SK-N-SH (cell line): Measurements from ENCODE around the gene SF3B5. TPM values are rescaled to one million over a fixed set of nuclear protein-coding genes. Genes with fewer than 3 reads are reported as not detected.

ENCODE experiments used
- CTCF ChIA-PET: fragments of 300-600, 350-600 bp; formaldehyde crosslinking; extraction: SDS; loops from one replicate; lab custom pipeline; 2021; lab: Yijun Ruan, JAX
- POLR2A ChIA-PET: fragments of 350-600 bp; sonication (Branson Sonifier 250); formaldehyde crosslinking; extraction: SDS; loops from one replicate; lab custom pipeline; 2020; ENCODE audit warnings: antibody characterized with exemption, inconsistent platforms; lab: Yijun Ruan, JAX
- DNase-seq: peaks from one replicate; pipeline ENCODE4 v3.0.0; 2012
- H2AFZ ChIP-seq: fragments of 200-600 bp; sonication (generic); 2 replicates; pipeline ENCODE4 v1.8.1; 2016; ENCODE audit warnings: antibody characterized with exemption, mild to moderate bottlenecking, low read depth
- H3F3A ChIP-seq: fragments of 200-600 bp; sonication (generic); replicated peaks from 2 replicates; pipeline ENCODE3; 2016; ENCODE audit warnings: antibody characterized with exemption, mild to moderate bottlenecking; ENCODE audit not compliant: insufficient read depth
- H3K27ac ChIP-seq, 2 experiments: fragments of 200-500 bp in 1 of 2; fragments of 200-600 bp in 1 of 2; sonication (Bioruptor generic) in 1 of 2; sonication (generic), shearing (Covaris generic) in 1 of 2; 2 replicates each; pipeline versions ENCODE4 v1.5.1 to v1.6.1; 2014 to 2016; ENCODE audit warnings: low read depth in 2 of 2, inconsistent platforms in 1 of 2, low read length in 1 of 2, mild to moderate bottlenecking in 1 of 2, mixed read lengths in 1 of 2
- H3K27me3 ChIP-seq: fragments of 200-600 bp; sonication (generic), shearing (Covaris generic); 2 replicates; pipeline ENCODE4 v1.6.1; 2016; ENCODE audit warnings: mixed run types; ENCODE audit not compliant: insufficient read depth
- H3K36me3 ChIP-seq, 2 experiments: fragments of 200-500 bp in 1 of 2; fragments of 200-600 bp in 1 of 2; sonication (Bioruptor generic) in 1 of 2; sonication (generic) in 1 of 2; replicated peaks in 1 of 2; 2 replicates each; pipeline versions ENCODE3 to v1.5.1; 2014 to 2016; ENCODE audit warnings: low read length in 1 of 2, mild to moderate bottlenecking in 1 of 2; ENCODE audit not compliant: insufficient read depth in 2 of 2, control insufficient read depth in 1 of 2
- H3K4me1 ChIP-seq, 2 experiments: fragments of 200-500 bp in 1 of 2; fragments of 200-600 bp in 1 of 2; sonication (Bioruptor generic) in 1 of 2; sonication (generic), shearing (Covaris generic) in 1 of 2; 2 replicates each; pipeline versions ENCODE4 v1.5.1 to v1.6.1; 2014 to 2016; ENCODE audit warnings: low read depth in 1 of 2, low read length in 1 of 2, mixed run types in 1 of 2; ENCODE audit not compliant: insufficient read depth in 2 of 2, control insufficient read depth in 1 of 2
- H3K4me2 ChIP-seq: fragments of 200-600 bp; sonication (generic), shearing (Covaris generic); 2 replicates; pipeline ENCODE4 v1.6.1; 2017; ENCODE audit warnings: mixed run types
- H3K4me3 ChIP-seq, 2 experiments: fragments of 200-500 bp in 1 of 2; fragments of 200-600 bp in 1 of 2; sonication (Bioruptor generic) in 1 of 2; sonication (generic), shearing (Covaris generic) in 1 of 2; 2 replicates each; pipeline versions ENCODE4 v1.5.1 to v1.8.1; 2014 to 2016; ENCODE audit warnings: low read depth in 2 of 2, inconsistent platforms in 1 of 2, low read length in 1 of 2, mild to moderate bottlenecking in 1 of 2, mixed read lengths in 1 of 2, moderate library complexity in 1 of 2
- H3K79me2 ChIP-seq: fragments of 200-600 bp; sonication (generic); 2 replicates; pipeline ENCODE4 v1.8.1; 2017; ENCODE audit warnings: mild to moderate bottlenecking; ENCODE audit not compliant: insufficient read depth
- H3K9ac ChIP-seq: fragments of 200-600 bp; sonication (generic); 2 replicates; pipeline ENCODE4 v1.6.1; 2017; ENCODE audit warnings: mixed run types
- H3K9me2 ChIP-seq: fragments of 200-600 bp; sonication (generic); 2 replicates; pipeline ENCODE4 v1.6.1; 2017; ENCODE audit warnings: mixed run types
- H3K9me3 ChIP-seq: fragments of 200-600 bp; sonication (generic); 2 replicates; pipeline ENCODE4 v1.6.1; 2017; ENCODE audit warnings: mixed run types, mild to moderate bottlenecking, moderate library complexity
- H4K20me1 ChIP-seq: fragments of 200-600 bp; sonication (generic); 2 replicates; pipeline ENCODE4 v1.6.1; 2017; ENCODE audit warnings: mild to moderate bottlenecking, mixed run types; ENCODE audit not compliant: insufficient read depth
- EP300 ChIP-seq, 2 experiments: IDR thresholded peaks; 2 replicates each; pipeline versions ENCODE4 v1.4.0 to v1.6.1; 2012; ENCODE audit warnings: borderline replicate concordance in 1 of 2, low read depth in 1 of 2, low read length in 1 of 2
- EZH2phosphoT487 ChIP-seq: fragments of 200-600 bp; sonication (generic); IDR thresholded peaks from 2 replicates; pipeline ENCODE4 v1.6.1; 2017; ENCODE audit warnings: low read depth, mixed run types, mild to moderate bottlenecking, antibody characterized with exemption, moderate library complexity, borderline replicate concordance
- FOSL2 ChIP-seq: IDR thresholded peaks from 2 replicates; pipeline ENCODE4 v1.4.0; 2012; ENCODE audit warnings: low read depth, mild to moderate bottlenecking, moderate library complexity, borderline replicate concordance
- FOXJ3 ChIP-seq: sonication (generic); formaldehyde crosslinking; IDR thresholded peaks from 2 replicates; pipeline ENCODE4 v1.5.1; 2020; ENCODE audit warnings: mild to moderate bottlenecking, missing genetic modification reagents
- GABPA ChIP-seq: IDR thresholded peaks from 2 replicates; pipeline ENCODE4 v1.4.0; 2012; ENCODE audit warnings: low read depth, mild to moderate bottlenecking
- GATA2 ChIP-seq: sonication (generic); formaldehyde crosslinking; IDR thresholded peaks from 2 replicates; pipeline ENCODE4 v1.5.0; 2020; ENCODE audit warnings: mild to moderate bottlenecking, missing genetic modification reagents
- JUND ChIP-seq: IDR thresholded peaks from 2 replicates; pipeline ENCODE4 v1.4.0; 2012
- RFX5 ChIP-seq: IDR thresholded peaks from 2 replicates; pipeline ENCODE4 v1.6.1; 2012; ENCODE audit warnings: mild to moderate bottlenecking, improper control_type of control experiment, low read length
- WGBS: methylation state at CpG from one replicate; pipeline ENCODE4 v1.1.6; 2017; ENCODE audit warnings: low lambda C conversion rate; 5-methylcytosine and 5-hydroxymethylcytosine counted together
- polyA plus RNA-seq, 3 experiments: library from polyadenylated mRNA; depleted of rRNA; stranded (reverse); fragments of >200 nt; gene quantifications; 2 replicates each; pipeline ENCODE4 v1.2.3, GENCODE V29; 2012
- TF ChIP-seq, protein P1 (sequence below): IDR thresholded peaks from 2 replicates; pipeline ENCODE4 v1.6.1; 2012; ENCODE audit warnings: mild to moderate bottlenecking, low read depth, low read length, moderate library complexity
- TF ChIP-seq, protein P2 (sequence below): fragments of 150-350 bp; IDR thresholded peaks from 2 replicates; pipeline ENCODE4 v1.6.1; 2017; ENCODE audit warnings: antibody characterized with exemption, low read length, low read depth, borderline replicate concordance
- TF ChIP-seq, protein P3 (sequence below): IDR thresholded peaks from 2 replicates; pipeline ENCODE4 v1.4.0; 2012; ENCODE audit warnings: low read depth
- TF ChIP-seq, protein P4 (sequence below): IDR thresholded peaks from 2 replicates; pipeline ENCODE4 v1.4.0; 2012; ENCODE audit warnings: low read depth, borderline replicate concordance

Gene SF3B5
- polyA plus RNA-seq, 1 of the 3 experiments (the other 2 are of a cell fraction) = 316 TPM

DNA sequence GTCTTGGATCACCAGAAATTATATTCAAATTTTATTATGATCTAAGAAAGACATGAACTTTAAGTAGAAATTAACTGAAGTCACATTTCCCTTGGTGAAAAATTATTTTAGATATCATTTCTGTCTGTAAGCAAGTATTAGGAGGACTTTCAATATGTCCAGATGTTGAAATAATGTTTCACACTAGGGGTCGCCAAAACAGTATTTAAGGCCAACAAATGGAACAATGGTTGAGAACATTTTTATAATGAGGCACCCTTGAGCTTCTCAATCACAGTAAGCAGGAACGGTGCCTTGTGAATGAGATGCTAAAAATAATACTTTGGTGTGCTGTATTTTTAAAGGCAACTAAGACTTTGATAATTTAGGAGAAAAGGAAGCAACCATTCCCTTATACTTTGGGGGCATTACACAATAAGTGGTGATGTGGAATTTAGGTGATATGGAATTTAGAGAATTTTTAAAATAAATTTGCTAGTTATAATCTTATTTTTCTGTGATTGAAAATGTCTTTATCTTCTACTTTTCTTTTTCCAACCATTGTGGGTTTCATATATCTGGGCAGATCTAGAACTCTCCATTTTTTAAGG lies 9.6 kb upstream of the SF3B5 start (continued):
- TF ChIP-seq, protein P1, sequence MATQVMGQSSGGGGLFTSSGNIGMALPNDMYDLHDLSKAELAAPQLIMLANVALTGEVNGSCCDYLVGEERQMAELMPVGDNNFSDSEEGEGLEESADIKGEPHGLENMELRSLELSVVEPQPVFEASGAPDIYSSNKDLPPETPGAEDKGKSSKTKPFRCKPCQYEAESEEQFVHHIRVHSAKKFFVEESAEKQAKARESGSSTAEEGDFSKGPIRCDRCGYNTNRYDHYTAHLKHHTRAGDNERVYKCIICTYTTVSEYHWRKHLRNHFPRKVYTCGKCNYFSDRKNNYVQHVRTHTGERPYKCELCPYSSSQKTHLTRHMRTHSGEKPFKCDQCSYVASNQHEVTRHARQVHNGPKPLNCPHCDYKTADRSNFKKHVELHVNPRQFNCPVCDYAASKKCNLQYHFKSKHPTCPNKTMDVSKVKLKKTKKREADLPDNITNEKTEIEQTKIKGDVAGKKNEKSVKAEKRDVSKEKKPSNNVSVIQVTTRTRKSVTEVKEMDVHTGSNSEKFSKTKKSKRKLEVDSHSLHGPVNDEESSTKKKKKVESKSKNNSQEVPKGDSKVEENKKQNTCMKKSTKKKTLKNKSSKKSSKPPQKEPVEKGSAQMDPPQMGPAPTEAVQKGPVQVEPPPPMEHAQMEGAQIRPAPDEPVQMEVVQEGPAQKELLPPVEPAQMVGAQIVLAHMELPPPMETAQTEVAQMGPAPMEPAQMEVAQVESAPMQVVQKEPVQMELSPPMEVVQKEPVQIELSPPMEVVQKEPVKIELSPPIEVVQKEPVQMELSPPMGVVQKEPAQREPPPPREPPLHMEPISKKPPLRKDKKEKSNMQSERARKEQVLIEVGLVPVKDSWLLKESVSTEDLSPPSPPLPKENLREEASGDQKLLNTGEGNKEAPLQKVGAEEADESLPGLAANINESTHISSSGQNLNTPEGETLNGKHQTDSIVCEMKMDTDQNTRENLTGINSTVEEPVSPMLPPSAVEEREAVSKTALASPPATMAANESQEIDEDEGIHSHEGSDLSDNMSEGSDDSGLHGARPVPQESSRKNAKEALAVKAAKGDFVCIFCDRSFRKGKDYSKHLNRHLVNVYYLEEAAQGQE = no peak
- no peak for TF ChIP-seq FOXJ3
- TF ChIP-seq, all 33 proteins: peak for 3

DNA sequence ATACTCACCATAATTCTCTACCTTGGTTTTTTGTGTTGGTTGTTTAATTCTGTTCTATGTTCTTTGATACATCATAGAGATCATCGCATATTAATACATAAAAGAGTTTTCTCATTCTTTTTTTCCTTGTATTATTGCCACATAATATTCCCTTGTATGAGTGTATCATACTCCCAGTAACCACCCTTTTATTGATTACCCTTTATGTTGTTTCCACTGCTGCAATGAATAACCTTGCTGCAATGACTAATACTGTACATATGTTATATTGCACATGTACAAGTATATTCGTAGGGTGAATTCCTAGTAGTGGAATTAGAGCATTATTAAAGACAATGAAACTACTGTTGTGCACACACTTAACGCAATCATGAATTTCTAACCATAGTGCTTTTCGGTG lies 9.1 kb upstream of the SF3B5 start:
- TF ChIP-seq, protein P1 = no peak
- no peak for TF ChIP-seq JUND
- TF ChIP-seq, protein P2, sequence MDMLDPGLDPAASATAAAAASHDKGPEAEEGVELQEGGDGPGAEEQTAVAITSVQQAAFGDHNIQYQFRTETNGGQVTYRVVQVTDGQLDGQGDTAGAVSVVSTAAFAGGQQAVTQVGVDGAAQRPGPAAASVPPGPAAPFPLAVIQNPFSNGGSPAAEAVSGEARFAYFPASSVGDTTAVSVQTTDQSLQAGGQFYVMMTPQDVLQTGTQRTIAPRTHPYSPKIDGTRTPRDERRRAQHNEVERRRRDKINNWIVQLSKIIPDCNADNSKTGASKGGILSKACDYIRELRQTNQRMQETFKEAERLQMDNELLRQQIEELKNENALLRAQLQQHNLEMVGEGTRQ = no peak
- TF ChIP-seq GATA2 (CRISPR knock-in tag) = no peak
- TF ChIP-seq FOSL2 = no peak
- TF ChIP-seq GABPA = no peak
- no peak for TF ChIP-seq EZH2phosphoT487
- TF ChIP-seq, protein P3, sequence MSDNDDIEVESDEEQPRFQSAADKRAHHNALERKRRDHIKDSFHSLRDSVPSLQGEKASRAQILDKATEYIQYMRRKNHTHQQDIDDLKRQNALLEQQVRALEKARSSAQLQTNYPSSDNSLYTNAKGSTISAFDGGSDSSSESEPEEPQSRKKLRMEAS = no peak
- TF ChIP-seq, protein P4, sequence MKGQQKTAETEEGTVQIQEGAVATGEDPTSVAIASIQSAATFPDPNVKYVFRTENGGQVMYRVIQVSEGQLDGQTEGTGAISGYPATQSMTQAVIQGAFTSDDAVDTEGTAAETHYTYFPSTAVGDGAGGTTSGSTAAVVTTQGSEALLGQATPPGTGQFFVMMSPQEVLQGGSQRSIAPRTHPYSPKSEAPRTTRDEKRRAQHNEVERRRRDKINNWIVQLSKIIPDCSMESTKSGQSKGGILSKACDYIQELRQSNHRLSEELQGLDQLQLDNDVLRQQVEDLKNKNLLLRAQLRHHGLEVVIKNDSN = no peak
- TF ChIP-seq RFX5 = no peak
- no peak for TF ChIP-seq EP300 (IDR thresholded peaks at IDR 0.05; ENCODE audit: borderline replicate concordance in 1 of 2, low read depth in 1 of 2, low read length in 1 of 2)
- no peak overlapping the region for H3K9ac ChIP-seq
- H3F3A ChIP-seq = no peaks in the 10 kb centered on the region
- H3K36me3 ChIP-seq = no peaks in the 10 kb centered on the region
- no peak overlapping the region for H3K27ac ChIP-seq
- H3K27me3 ChIP-seq = no peaks in the 10 kb centered on the region; the same call in 1 of the 2 replicates
- H3K9me2 ChIP-seq = no peaks in the 10 kb centered on the region
- H4K20me1 ChIP-seq = no peaks in the 10 kb centered on the region
- no peaks in the 10 kb centered on the region for H3K4me1 ChIP-seq
- 38% methylated on average over 4 of the region's 4 CpGs for WGBS
- H3K4me3 ChIP-seq = peak overlapping the region in 1 of 2 experiments; percentile 40; a peak in 1 of 4 replicates
- H3K4me2 ChIP-seq = no peak overlapping the region
- no peak for DNase-seq
- ChIA-PET CTCF (interaction anchor here (0.8 to 2.5 kb wide), 8 partner anchors 9 to 1922 kb away, joined by 3 to 17 read pairs (median 3); partner anchors contain the start of gene SF3B5), POLR2A (no interaction called here)
- H3K79me2 ChIP-seq = no peaks in the 10 kb centered on the region
- no peaks in the 10 kb centered on the region for H3K9me3 ChIP-seq
- no peak overlapping the region for H2AFZ ChIP-seq
